Measurements from ENCODE around the gene CFAP251.

CFAP251 gene

GRCh38 chr12:121930862-121931261 lies 12.5 kb downstream of the CFAP251 start:
- TF ChIP-seq TAF1 (IDR thresholded peaks at IDR 0.05; ENCODE audit: low read depth), result no peak
- no peak for TF ChIP-seq EP300 (IDR thresholded peaks at IDR 0.05; ENCODE audit: borderline replicate concordance)
- TF ChIP-seq EGR1 (IDR thresholded peaks at IDR 0.05), result no peak
- TF ChIP-seq CREB1 (IDR thresholded peaks at IDR 0.05; ENCODE audit: low read depth), result no peak
- no peak for TF ChIP-seq TCF12 (IDR thresholded peaks at IDR 0.05; ENCODE audit: low read depth)
- TF ChIP-seq, protein P1, sequence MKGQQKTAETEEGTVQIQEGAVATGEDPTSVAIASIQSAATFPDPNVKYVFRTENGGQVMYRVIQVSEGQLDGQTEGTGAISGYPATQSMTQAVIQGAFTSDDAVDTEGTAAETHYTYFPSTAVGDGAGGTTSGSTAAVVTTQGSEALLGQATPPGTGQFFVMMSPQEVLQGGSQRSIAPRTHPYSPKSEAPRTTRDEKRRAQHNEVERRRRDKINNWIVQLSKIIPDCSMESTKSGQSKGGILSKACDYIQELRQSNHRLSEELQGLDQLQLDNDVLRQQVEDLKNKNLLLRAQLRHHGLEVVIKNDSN (IDR thresholded peaks at IDR 0.05), result no peak
- TF ChIP-seq ZBTB7A (IDR thresholded peaks at IDR 0.05; ENCODE audit: low read depth), result no peak
- TF ChIP-seq NFIC (IDR thresholded peaks at IDR 0.05), result no peak
- no peak for TF ChIP-seq CEBPB (IDR thresholded peaks at IDR 0.05)

GRCh38 chr12:121932176-121932536 lies 13.8 kb downstream of the CFAP251 start:
- no peak for TF ChIP-seq EP300 (IDR thresholded peaks at IDR 0.05; ENCODE audit: borderline replicate concordance)

- TF ChIP-seq TCF12 (IDR thresholded peaks at IDR 0.05; ENCODE audit: low read depth) (no peak), EGR1 (IDR thresholded peaks at IDR 0.05) (no peak), ZBTB7A (IDR thresholded peaks at IDR 0.05; ENCODE audit: low read depth) (no peak), NFIC (IDR thresholded peaks at IDR 0.05) (no peak), REST (IDR thresholded peaks at IDR 0.05; ENCODE audit: low read depth) (no peak), TEAD4 (IDR thresholded peaks at IDR 0.05) (no peak), TAF1 (IDR thresholded peaks at IDR 0.05; ENCODE audit: low read depth) (no peak), YY1 (IDR thresholded peaks at IDR 0.05; ENCODE audit: low read depth) (no peak), CEBPB (IDR thresholded peaks at IDR 0.05) (no peak), CREB1 (IDR thresholded peaks at IDR 0.05; ENCODE audit: low read depth) (no peak), RAD21 (IDR thresholded peaks at IDR 0.05; ENCODE audit: low read depth) (no peak), EP300 (IDR thresholded peaks at IDR 0.05; ENCODE audit: borderline replicate concordance) (no peak), FOXM1 (IDR thresholded peaks at IDR 0.05; ENCODE audit: borderline replicate concordance, low read depth) (no peak)
- TF ChIP-seq, protein P1 (IDR thresholded peaks at IDR 0.05), result no peak
- TF ChIP-seq, protein P2, sequence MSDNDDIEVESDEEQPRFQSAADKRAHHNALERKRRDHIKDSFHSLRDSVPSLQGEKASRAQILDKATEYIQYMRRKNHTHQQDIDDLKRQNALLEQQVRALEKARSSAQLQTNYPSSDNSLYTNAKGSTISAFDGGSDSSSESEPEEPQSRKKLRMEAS (IDR thresholded peaks at IDR 0.05), result no peak
Observed at GRCh38 chr12:121932914-121933521, 14.6 kb downstream of the CFAP251 start.

- TF ChIP-seq NFIC (IDR thresholded peaks at IDR 0.05) (no peak), YY1 (IDR thresholded peaks at IDR 0.05; ENCODE audit: low read depth) (no peak), EGR1 (IDR thresholded peaks at IDR 0.05) (no peak), REST (IDR thresholded peaks at IDR 0.05; ENCODE audit: low read depth) (no peak), TAF1 (IDR thresholded peaks at IDR 0.05; ENCODE audit: low read depth) (no peak), ZBTB7A (IDR thresholded peaks at IDR 0.05; ENCODE audit: low read depth) (no peak), CREB1 (IDR thresholded peaks at IDR 0.05; ENCODE audit: low read depth) (no peak), EP300 (IDR thresholded peaks at IDR 0.05; ENCODE audit: borderline replicate concordance) (no peak), RAD21 (IDR thresholded peaks at IDR 0.05; ENCODE audit: low read depth) (no peak), FOXM1 (IDR thresholded peaks at IDR 0.05; ENCODE audit: borderline replicate concordance, low read depth) (no peak)
Observed at GRCh38 chr12:121933522-121934308, 15.3 kb downstream of the CFAP251 start.

DNA sequence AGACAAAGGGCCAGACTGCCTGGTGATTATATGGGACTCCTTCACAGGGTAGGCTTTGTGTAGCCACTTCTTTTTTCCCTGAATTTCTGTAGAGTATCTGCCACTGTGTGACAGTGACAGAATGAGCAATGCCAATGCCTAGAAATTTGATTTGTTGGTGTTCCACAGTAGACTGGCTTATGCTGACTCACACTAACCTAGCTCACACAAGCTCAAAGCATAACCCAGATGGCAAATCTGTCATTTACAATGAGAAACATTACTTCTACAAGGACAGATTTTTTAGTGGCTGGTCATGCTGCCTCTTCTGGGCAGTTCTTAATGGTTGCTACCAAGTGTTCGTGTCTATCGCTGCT lies 15.9 kb downstream of the CFAP251 start:
- TF ChIP-seq ZBTB7A (IDR thresholded peaks at IDR 0.05; ENCODE audit: low read depth), result no peak
- TF ChIP-seq TEAD4 (IDR thresholded peaks at IDR 0.05), result no peak
- no peak for TF ChIP-seq RAD21 (IDR thresholded peaks at IDR 0.05; ENCODE audit: low read depth)
- TF ChIP-seq NFIC (IDR thresholded peaks at IDR 0.05), result no peak
- no peak for TF ChIP-seq TAF1 (IDR thresholded peaks at IDR 0.05; ENCODE audit: low read depth)
- no peak for TF ChIP-seq CREB1 (IDR thresholded peaks at IDR 0.05; ENCODE audit: low read depth)

DNA sequence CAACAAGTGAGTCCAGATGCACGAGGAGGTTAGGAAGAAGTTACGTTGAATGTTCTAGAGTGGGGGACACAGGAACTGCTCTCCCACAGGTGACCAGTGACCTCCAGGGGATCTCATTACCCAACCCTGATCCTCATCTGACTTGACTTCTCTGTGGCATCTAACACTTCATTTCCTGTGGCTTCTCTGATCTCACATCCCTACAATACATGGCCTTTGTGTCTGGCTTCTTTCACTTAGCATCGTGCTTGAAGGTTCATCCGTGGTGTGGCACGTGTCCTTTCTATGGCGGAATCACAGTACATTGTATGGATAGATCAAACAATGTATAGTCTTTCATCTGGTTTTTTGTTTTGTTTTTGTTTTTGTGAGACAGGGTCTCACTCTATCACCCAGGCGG lies 19.3 kb downstream of the CFAP251 start:
- no peak for TF ChIP-seq TCF12 (IDR thresholded peaks at IDR 0.05; ENCODE audit: low read depth)
- no peak for TF ChIP-seq CREB1 (IDR thresholded peaks at IDR 0.05; ENCODE audit: low read depth)
- TF ChIP-seq, protein P1 (IDR thresholded peaks at IDR 0.05), result no peak
- no peak for TF ChIP-seq TEAD4 (IDR thresholded peaks at IDR 0.05)
- no peak for TF ChIP-seq REST (IDR thresholded peaks at IDR 0.05; ENCODE audit: low read depth)

Data from Ishikawa (cell line).